ENCODE data around the gene KCNJ10.
"Not testable (repeated sequence)": the region's sequence is repeated elsewhere in the genome, so short reads cannot be mapped to it uniquely, and the experiment has no call there.

KCNJ10 gene

DNA sequence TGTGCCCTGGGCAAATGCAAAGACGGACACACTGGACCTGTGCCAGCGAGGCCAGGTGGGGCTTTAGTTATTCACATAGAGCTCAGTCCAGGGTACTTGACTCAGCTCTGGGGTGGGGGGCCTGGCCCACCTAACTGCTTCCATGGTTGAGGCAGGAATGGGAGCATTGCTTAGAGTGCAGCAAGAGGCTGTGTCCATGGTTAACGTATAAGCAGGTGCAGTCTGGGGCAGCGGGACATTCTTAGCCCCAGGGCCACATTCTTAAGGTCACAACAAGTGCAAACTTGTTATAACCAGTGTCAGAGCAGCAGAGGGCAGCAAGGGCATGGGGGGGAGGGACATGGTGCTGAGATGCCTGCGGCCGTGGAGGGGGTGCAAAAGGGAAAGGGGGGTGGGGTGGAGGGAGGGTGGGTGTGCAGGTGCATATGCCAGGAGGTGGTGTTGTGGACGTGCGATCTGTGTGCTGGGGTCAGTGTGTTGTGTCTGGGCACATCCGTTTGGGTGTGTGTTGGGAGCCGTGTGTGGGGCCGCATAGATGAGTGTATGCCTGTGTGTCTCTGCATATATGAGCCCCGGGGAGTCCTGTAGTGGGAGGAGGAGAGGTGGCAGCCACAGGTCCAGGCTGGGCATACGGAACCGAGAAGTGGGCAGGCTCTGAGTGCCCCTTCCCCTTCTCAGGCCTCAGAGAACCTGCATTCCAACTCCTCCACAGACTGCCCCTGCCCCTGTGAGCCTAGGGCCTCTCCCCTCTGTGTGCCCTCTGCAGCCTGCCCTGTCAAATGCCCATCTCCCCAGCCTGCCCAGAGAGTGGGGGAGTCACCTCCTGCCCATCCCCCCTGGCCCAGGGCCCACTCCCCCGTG, 8.4 kb downstream of the KCNJ10 start:
- DNase-seq (ENCODE audit: low read depth, low spot score), result no peak

GRCh38 chr1:160058087-160058486, 11.9 kb downstream of the KCNJ10 start:
- no peak for DNase-seq (ENCODE audit: low read depth, low spot score)

GRCh38 chr1:160056648-160057169, 13.3 kb downstream of the KCNJ10 start:
- no peak for DNase-seq (ENCODE audit: low read depth, low spot score)

GRCh38 chr1:160053548-160054365, 16.2 kb downstream of the KCNJ10 start:
- DNase-seq (ENCODE audit: low read depth, low spot score), result no peak

GRCh38 chr1:160052936-160053335, 17.0 kb downstream of the KCNJ10 start:
- DNase-seq (ENCODE audit: low read depth, low spot score), result no peak

GRCh38 chr1:160050619-160051018, 19.3 kb downstream of the KCNJ10 start:
- no peak for DNase-seq (ENCODE audit: low read depth, low spot score)

GRCh38 chr1:160050182-160050581, 19.8 kb downstream of the KCNJ10 start:
- DNase-seq (ENCODE audit: low read depth, low spot score), result not testable (repeated sequence)

DNA sequence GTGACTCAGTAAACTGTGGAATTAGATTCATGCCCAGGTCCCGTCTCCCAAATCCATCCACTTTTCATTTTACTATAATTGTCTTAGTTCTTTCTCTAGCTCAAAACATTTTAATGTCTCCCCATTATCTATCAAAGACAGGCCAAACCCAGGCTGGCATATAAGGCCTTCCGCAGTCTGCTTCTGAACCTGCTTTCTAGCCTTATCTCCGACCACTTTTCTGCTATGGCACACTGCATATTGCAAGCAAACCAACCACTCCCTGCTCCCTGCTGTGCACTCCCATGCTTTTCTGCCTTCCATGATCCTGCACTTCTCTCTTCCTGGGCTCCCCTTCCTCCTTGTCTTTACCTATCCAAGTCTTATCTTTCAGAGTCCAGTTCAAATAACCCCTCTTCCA, 20.9 kb downstream of the KCNJ10 start:
- DNase-seq (ENCODE audit: low read depth, low spot score), result no peak

DNA sequence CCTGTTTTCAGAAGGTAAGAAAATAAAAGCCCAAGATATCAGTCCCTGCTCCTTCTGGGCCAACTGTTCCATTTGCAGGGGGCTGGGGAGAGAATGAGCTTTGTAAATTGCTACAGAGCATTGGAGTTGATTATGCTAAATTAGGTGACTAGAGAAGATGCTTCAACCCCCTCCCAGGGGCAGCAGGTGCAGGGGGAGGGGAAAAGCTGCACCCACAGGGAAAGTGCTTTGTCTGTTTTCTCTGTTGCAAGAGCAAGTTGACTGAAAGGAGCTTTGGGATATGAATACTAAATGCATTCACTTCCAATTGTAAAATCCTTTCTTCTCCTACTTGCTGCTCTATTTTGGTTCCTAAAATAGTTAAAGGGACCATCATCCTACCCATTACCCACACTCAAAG, 21.6 kb downstream of the KCNJ10 start:
- DNase-seq (ENCODE audit: low read depth, low spot score), result no peak

DNA sequence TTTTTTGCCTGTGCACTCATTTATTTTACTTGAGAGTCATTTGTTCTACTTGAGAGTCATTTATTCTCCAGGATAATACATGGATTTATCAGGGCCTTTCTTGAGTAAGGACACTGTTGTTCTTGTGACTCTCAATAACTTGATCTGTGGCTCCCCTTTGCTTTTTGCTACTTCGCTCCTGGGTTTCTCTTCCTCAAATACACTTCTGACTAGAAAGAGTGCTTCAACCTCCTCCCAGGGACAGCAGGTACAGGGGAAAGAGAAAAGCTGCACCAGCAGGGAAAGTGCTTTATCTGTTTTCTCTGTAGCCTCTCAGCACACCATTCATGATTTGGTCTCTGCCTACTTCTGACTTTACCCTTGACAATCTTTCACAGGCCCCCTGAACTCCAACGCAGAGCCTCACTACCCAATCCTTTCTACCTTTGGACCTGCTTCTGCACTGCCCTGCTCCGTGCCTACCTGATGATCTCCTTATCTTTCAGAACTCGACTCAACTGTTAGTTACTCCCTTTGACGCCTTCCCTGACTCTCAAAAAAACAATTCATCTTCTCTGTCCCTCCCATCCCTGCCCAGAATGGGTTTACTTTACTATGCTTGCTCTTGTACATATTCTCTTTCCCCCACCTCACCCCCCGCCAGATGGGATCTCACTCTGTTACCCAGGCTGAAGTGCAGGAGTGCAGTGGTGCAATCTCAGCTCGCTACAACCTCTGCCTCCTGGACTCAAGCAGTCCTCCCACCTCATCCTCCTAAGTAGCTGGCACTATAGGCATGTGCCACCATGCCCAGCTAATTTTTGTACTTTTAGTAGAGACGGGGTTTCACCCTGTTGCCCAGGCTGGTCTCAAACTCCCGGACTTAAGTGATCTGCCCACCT, 22.6 kb downstream of the KCNJ10 start:
- no peak for DNase-seq (ENCODE audit: low read depth, low spot score)

- no peak for DNase-seq (ENCODE audit: low read depth, low spot score)
These were observed 23.4 kb downstream of the KCNJ10 start for GRCh38 chr1:160046494-160047110.

DNA sequence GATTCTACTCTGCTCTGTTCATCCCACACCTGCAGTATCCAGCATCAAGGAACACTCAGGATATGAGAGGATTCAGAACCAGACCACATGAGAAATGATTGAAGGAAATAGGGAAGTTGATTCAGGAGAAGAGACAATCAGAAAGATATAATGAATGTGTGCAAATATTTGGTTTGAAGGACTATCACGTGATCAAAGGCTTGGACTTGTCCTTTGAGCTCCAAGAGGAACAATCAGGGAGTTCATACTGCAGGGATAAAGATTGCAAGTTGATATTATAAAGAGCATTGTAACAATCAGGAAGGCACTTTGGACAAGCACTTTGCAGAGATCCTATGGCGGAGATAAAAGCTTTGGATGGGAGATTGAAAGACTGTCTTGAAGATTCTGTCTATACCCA, 24.3 kb downstream of the KCNJ10 start:
- DNase-seq (ENCODE audit: low read depth, low spot score), result no peak

- DNase-seq (ENCODE audit: low read depth, low spot score), result no peak
These were observed 26.4 kb downstream of the KCNJ10 start for GRCh38 chr1:160043543-160043942.

DNA sequence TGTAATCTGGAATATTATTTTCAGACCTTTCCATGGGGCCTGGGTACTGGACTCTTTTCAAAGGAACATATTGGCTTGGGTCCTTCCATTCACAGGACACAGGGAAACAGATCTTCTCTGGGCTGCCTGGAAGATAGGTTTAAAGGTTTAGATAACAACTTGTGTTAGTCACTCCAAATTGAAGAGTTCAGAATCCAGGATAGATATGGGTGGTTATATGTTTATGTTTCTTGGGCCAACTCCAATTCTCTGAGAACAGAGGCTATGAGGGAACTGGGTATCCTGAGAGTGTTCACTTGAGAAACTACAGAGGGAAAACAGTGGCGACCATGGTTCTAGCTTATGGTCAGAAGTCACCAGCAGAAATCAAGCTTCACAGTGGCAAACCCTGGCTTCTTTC, 29.5 kb downstream of the KCNJ10 start:
- no peak for DNase-seq (ENCODE audit: low read depth, low spot score)

DNA sequence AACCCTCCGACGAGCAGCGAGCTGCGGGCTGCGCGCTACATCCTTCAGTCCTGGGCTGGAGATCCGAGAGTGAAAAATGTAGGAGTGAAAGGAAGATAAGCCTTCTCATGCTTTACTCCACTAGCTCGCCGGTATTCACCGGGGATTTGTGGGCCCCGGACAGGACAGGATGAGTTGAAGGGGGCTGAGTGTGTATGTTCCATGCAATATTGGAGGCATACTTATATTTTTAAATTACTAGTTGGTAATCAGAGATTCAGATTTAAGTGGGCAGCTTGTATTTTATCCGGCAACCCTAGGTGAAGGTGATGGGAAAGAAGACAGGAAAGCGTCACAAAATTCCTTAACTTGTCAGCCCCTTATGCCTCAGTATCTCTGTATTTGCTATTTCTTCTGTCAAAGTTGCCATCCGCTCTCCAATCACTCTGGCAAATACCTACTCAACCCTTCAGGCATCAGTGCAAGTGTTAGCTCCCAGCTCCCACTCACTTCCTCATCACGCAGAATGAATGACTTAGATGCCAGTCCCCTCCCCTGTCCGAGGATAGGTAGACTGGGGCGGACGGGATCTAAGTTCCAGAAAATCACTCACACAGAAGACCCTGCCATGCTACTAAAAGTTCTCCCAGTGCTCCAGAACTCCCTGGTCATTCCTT, 37.7 kb downstream of the KCNJ10 start:
- no peak for DNase-seq (ENCODE audit: low read depth, low spot score)

- DNase-seq (ENCODE audit: low read depth, low spot score), result peak; percentile 78
These were observed 38.4 kb downstream of the KCNJ10 start, which contains the start of gene PIGM for GRCh38 chr1:160031365-160032164. PIGM (minus strand) TSS chr1:160031990; CDS start chr1:160031739, 251 bp downstream.

DNA sequence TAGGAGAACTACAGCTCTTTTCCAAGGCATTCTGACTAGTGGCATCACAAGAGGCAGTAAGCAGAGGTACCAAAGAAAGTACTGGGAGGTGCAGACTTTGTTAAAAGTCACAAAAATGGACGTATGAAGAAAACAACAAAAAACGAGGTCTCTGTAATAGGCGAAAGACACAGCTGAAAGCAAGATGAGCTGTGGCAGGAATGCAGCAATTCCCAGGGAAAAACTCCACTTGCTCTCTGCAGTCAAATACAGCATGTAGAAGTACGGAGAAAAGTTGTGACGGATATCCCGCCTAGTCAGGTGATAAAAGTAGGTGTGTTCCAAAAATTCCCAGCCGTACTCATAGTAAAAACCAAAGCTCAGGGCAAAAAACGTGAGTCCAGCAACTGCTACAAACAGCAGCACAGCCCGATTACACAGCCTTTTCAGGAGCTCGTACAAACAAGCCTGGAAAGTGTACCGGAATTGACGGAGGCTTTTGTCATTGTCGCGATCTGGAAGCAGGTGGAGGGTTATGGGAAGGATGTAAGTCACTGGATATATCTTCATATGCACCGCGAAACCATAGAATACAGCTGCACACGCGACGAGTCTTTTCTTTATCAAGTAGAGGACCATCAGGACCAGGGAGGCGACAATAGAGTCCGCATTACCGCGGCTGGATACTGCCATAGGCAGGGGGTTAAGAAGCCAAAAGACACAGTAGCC, 39.1 kb downstream of the KCNJ10 start:
- DNase-seq (ENCODE audit: low read depth, low spot score), result no peak

DNA sequence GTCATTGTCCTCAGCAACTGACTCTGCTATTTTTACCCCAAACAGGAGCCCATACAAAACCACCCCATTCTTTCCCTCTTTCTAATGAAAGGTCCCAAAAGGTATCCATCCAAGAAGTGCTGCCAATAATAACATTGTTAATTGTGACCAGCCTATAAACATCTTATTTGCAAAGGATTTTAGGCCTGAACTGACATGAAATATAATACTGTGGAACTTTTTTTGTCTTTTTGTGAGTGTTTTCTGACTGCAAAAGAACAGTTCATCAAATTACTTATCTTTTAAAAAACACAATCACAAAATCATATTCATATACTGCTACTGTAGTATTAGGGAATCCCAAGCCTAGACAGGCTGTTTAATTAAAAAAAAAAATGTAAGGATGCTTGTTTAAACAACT, 41.5 kb downstream of the KCNJ10 start:
- DNase-seq (ENCODE audit: low read depth, low spot score), result no peak

GRCh38 chr1:160025314-160025713, 44.6 kb downstream of the KCNJ10 start:
- no peak for DNase-seq (ENCODE audit: low read depth, low spot score)

Measured in smooth muscle cell of the brain vasculature (primary cell).